Measurements from ENCODE around the gene FAM210B. TPM values are rescaled to one million over a fixed set of nuclear protein-coding genes. Genes with fewer than 3 reads are reported as not detected.

The FAM210B gene
- total and polyA plus RNA-seq, 2 of the 8 experiments (the other 6 are each of a cell fraction or from before 2014, with no cell fraction given), result 9.4 to 15.0 TPM

- Histone ChIP-seq H3K9me3 (ENCODE audit: insufficient read depth in 2 of 2, low read depth in 1 of 2, low read length in 1 of 2) (no peaks in the 10 kb centered on the region), H3K27ac (ENCODE audit: low read depth, low read length) (no peak overlapping the region), H2BK120ac (replicated peaks; ENCODE audit: low read depth, low read length) (no peak overlapping the region), H4K91ac (replicated peaks; ENCODE audit: insufficient read length, low read length) (no peak overlapping the region), H2BK15ac (ENCODE audit: low read length) (no peak overlapping the region), H3K4me2 (ENCODE audit: insufficient read depth in 1 of 2, low read depth in 2 of 2, low read length in 2 of 2) (no peak overlapping the region), H3K36me3 (ENCODE audit: control insufficient read depth in 2 of 4, insufficient read depth in 4 of 4, low read length in 3 of 4) (peaks cover 13 to 54% (median 40%) of the 10 kb centered on the region in 4 experiments), H2BK5ac (ENCODE audit: low read depth, low read length) (no peak overlapping the region), H3K4me1 (replicated peaks in 1 of 4; ENCODE audit: control insufficient read depth in 3 of 4, insufficient read depth in 4 of 4, low read length in 3 of 4) (peaks cover 3 to 5% (median 4%) of the 10 kb centered on the region in 4 experiments; a peak in 5 of 7 replicates), H4K8ac (ENCODE audit: extremely low read depth, insufficient read depth, low read length) (no peak overlapping the region), H3K27me3 (replicated peaks in 1 of 4; ENCODE audit: control insufficient read depth in 3 of 4, extremely low read depth in 1 of 4, insufficient read depth in 3 of 4, low read length in 3 of 4) (no peaks in the 10 kb centered on the region), H3K14ac (ENCODE audit: insufficient read length) (no peak overlapping the region), H2AK5ac (ENCODE audit: low read depth, low read length) (no peak overlapping the region), H3K79me2 (ENCODE audit: control insufficient read depth in 1 of 2, insufficient read depth in 2 of 2, low read length in 2 of 2) (peaks cover 24 to 78% of the 10 kb centered on the region in 2 experiments), H4K20me1 (replicated peaks in 1 of 2; ENCODE audit: control insufficient read depth in 1 of 2, insufficient read depth in 2 of 2, low read length in 2 of 2) (peaks cover 5 to 15% of the 10 kb centered on the region in 2 experiments), H3K18ac (ENCODE audit: extremely low read depth, low read length) (no peak overlapping the region), H2BK12ac (ENCODE audit: low read depth, low read length) (no peak overlapping the region), H2BK20ac (ENCODE audit: low read length) (no peak overlapping the region), H4K5ac (ENCODE audit: insufficient read length, low read depth, low read length) (no peak overlapping the region), H3K23me2 (ENCODE audit: low read depth, low read length) (peaks cover 3% of the 10 kb centered on the region), H3K56ac (replicated peaks; ENCODE audit: insufficient read length, low read depth, low read length) (no peak overlapping the region), H3K4me3 (ENCODE audit: extremely low read depth in 1 of 4, insufficient read depth in 2 of 4, low read depth in 3 of 4, low read length in 4 of 4) (no peak overlapping the region), H3K23ac (ENCODE audit: insufficient read length) (no peak overlapping the region), H3K79me1 (ENCODE audit: low read depth, low read length) (peaks cover 14% of the 10 kb centered on the region), H3K9ac (replicated peaks in 1 of 4; ENCODE audit: extremely low read depth in 1 of 4, low read depth in 3 of 4, low read length in 3 of 4) (no peak overlapping the region), H2AFZ (ENCODE audit: low read length) (no peak overlapping the region), H3K4ac (replicated peaks; ENCODE audit: insufficient read length, low read depth, low read length) (no peak overlapping the region)
- POLR2A ChIA-PET (ENCODE audit: partially characterized antibody), result interaction anchor here (0.9 kb wide), 1 partner anchor 198 kb away, joined by 3 read pairs; no protein-coding TSS in a partner anchor
- DNase-seq (ENCODE audit: low read depth in 1 of 2, low spot score in 2 of 2) (no peak), FAIRE-seq (no peak)
- WGBS, 2 experiments (ENCODE audit: extremely low coverage in 1 of 2, insufficient coverage in 1 of 2, insufficient read length in 1 of 2, insufficient replicate concordance in 2 of 2, low coverage in 1 of 2, low lambda C conversion rate in 2 of 2, missing lambda C conversion rate in 1 of 2), result 78% methylated on average over 4 of the region's 4 CpGs; no CpG with 5 or more reads in 1 of the 2 experiments
- CTCF ChIA-PET (ENCODE audit: partially characterized antibody), result no interaction called here
- TF ChIP-seq POU5F1 (IDR thresholded peaks at IDR 0.05; ENCODE audit: low read depth, low read length) (no peak), FOSL1 (IDR thresholded peaks at IDR 0.05; ENCODE audit: insufficient read depth, low read depth, low read length) (no peak), TAF1 (IDR thresholded peaks at IDR 0.05; ENCODE audit: low read depth, low read length) (no peak), EP300 (IDR thresholded peaks at IDR 0.05; ENCODE audit: borderline replicate concordance in 1 of 2, low read depth in 2 of 2, low read length in 2 of 2) (no peak), ATF3 (IDR thresholded peaks at IDR 0.05; ENCODE audit: insufficient read depth, low read depth, low read length) (no peak), BRCA1 (IDR thresholded peaks at IDR 0.05; ENCODE audit: low read depth, low read length) (no peak), CTBP2 (IDR thresholded peaks at IDR 0.05; ENCODE audit: borderline replicate concordance, insufficient read depth, insufficient read length, low read length) (no peak), HDAC6 (IDR thresholded peaks at IDR 0.05; ENCODE audit: low read depth, low read length) (no peak), SRF (IDR thresholded peaks at IDR 0.05; ENCODE audit: low read depth, low read length) (no peak), POLR2AphosphoS5 (IDR thresholded peaks at IDR 0.05; ENCODE audit: low read depth, low read length) (no peak), RAD21 (IDR thresholded peaks at IDR 0.05 in 1 of 2, conservative IDR thresholded peaks at IDR 0.05 in 1 of 2; ENCODE audit: low read depth in 2 of 2, low read length in 2 of 2) (no peak), RNF2 (IDR thresholded peaks at IDR 0.05; ENCODE audit: borderline replicate concordance, low read depth, low read length, missing control alignments, poor library complexity, severe bottlenecking) (no peak)
Observed at GRCh38 chr20:56388882-56389281, 30.1 kb downstream of the FAM210B start.

All from H1 (cell line).